ENCODE measurements around the gene L3MBTL3.
A peak's percentile ranks its signal among the peaks of the same experiment; 100 is the strongest.
"Not testable (repeated sequence)": the region's sequence is repeated elsewhere in the genome, so short reads cannot be mapped to it uniquely, and the experiment has no call there.

Gene L3MBTL3

DNA sequence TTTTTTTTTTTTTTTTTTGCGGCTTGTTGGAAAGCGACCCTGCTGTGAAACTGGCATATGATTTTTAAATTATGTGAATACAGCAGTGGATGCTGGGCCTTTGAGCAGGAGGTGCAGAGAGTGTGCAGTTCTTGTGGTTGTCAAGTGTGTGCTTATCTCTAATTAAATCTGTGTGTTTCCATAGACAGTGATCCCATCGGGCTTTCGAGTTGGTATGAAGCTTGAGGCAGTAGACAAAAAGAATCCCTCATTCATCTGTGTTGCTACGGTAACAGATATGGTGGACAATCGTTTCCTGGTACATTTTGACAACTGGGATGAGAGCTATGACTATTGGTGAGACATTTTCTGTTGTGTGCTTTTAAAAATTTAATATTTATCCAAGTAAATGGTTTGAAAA lies 52.4 kb downstream of the L3MBTL3 start:
- peaks cover 15 to 23% of the 10 kb centered on the region in 2 donors for H3K36me3 Mint-ChIP-seq
- ATAC-seq (replicated peaks), result no peak
- no peak for DNase-seq
- H3K4me3 Mint-ChIP-seq, result no peak overlapping the region
- H3K9me3 Mint-ChIP-seq, result no peaks in the 10 kb centered on the region
- no peaks in the 10 kb centered on the region for H3K27me3 Mint-ChIP-seq
- no peak overlapping the region for H3K27ac Mint-ChIP-seq
- H3K4me1 Mint-ChIP-seq, result peaks cover 10 to 12% of the 10 kb centered on the region in 2 donors

GRCh38 chr6:130075879-130076460 lies 57.6 kb downstream of the L3MBTL3 start:
- no peak for DNase-seq
- Mint-ChIP-seq H3K27ac (no peak overlapping the region), H3K36me3 (peaks cover 16 to 24% of the 10 kb centered on the region in 2 donors), H3K27me3 (no peaks in the 10 kb centered on the region), H3K4me1 (peaks cover 15 to 18% of the 10 kb centered on the region in 2 donors), H3K4me3 (no peak overlapping the region), H3K9me3 (no peaks in the 10 kb centered on the region)
- no peak for ATAC-seq (replicated peaks)

GRCh38 chr6:130076512-130076911 lies 58.1 kb downstream of the L3MBTL3 start:
- ATAC-seq (replicated peaks), result no peak
- no peak for DNase-seq
- H3K9me3 Mint-ChIP-seq, result no peaks in the 10 kb centered on the region
- H3K27me3 Mint-ChIP-seq, result no peaks in the 10 kb centered on the region
- H3K27ac Mint-ChIP-seq, result no peak overlapping the region
- H3K4me1 Mint-ChIP-seq, result peaks cover 15 to 18% of the 10 kb centered on the region in 2 donors
- no peak overlapping the region for H3K4me3 Mint-ChIP-seq
- peaks cover 16 to 24% of the 10 kb centered on the region in 2 donors for H3K36me3 Mint-ChIP-seq

GRCh38 chr6:130090796-130091195 lies 72.4 kb downstream of the L3MBTL3 start:
- no peak for DNase-seq
- Mint-ChIP-seq H3K27me3 (no peaks in the 10 kb centered on the region), H3K36me3 (peaks cover 33 to 49% of the 10 kb centered on the region in 2 donors), H3K27ac (no peak overlapping the region), H3K4me3 (no peak overlapping the region), H3K4me1 (peaks cover 2 to 3% of the 10 kb centered on the region in 2 donors), H3K9me3 (peaks cover 0 to 2% of the 10 kb centered on the region in 2 donors)
- ATAC-seq (replicated peaks), result no peak

GRCh38 chr6:130093546-130093945 lies 75.2 kb downstream of the L3MBTL3 start:
- Mint-ChIP-seq H3K4me1 (peaks cover 5 to 12% of the 10 kb centered on the region in 2 donors), H3K9me3 (peaks cover 0 to 2% of the 10 kb centered on the region in 2 donors), H3K36me3 (peaks cover 48 to 64% of the 10 kb centered on the region in 2 donors), H3K4me3 (no peak overlapping the region), H3K27ac (no peak overlapping the region), H3K27me3 (no peaks in the 10 kb centered on the region)
- DNase-seq (no peak), ATAC-seq (replicated peaks) (no peak)

DNA sequence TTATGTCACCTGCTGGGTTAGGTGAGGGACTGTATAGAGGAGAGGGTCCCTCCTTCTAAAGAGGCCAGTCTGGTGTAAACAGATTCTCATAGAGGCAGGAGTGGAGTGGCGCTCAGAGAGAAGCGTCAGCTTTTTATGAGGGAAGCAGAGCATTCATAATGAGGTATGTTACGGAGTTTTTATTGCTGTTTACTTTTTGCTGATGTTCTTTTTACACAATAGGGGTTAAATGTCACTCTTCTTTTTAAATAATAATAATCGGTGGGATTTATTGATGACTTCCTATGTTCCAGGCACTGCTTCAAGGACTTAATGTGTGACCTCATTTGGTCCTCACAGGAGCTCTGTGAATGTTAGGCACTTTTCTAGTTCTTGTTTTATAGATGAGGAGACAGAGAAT lies 79.9 kb downstream of the L3MBTL3 start:
- Mint-ChIP-seq H3K36me3 (peaks cover 50 to 60% of the 10 kb centered on the region in 2 donors), H3K27me3 (no peaks in the 10 kb centered on the region), H3K9me3 (no peaks in the 10 kb centered on the region), H3K4me1 (peaks cover 5 to 19% of the 10 kb centered on the region in 2 donors), H3K27ac (no peak overlapping the region), H3K4me3 (no peak overlapping the region)
- DNase-seq (no peak), ATAC-seq (replicated peaks) (no peak)

- no peak for DNase-seq
- no peak overlapping the region for H3K4me3 Mint-ChIP-seq
- no peaks in the 10 kb centered on the region for H3K27me3 Mint-ChIP-seq
- H3K4me1 Mint-ChIP-seq, result peaks cover 5 to 19% of the 10 kb centered on the region in 2 donors
- no peak overlapping the region for H3K27ac Mint-ChIP-seq
- no peaks in the 10 kb centered on the region for H3K9me3 Mint-ChIP-seq
- no peak for ATAC-seq (replicated peaks)
- H3K36me3 Mint-ChIP-seq, result peaks cover 45 to 63% of the 10 kb centered on the region in 2 donors
Observed at GRCh38 chr6:130099119-130099518, 80.7 kb downstream of the L3MBTL3 start.

DNA sequence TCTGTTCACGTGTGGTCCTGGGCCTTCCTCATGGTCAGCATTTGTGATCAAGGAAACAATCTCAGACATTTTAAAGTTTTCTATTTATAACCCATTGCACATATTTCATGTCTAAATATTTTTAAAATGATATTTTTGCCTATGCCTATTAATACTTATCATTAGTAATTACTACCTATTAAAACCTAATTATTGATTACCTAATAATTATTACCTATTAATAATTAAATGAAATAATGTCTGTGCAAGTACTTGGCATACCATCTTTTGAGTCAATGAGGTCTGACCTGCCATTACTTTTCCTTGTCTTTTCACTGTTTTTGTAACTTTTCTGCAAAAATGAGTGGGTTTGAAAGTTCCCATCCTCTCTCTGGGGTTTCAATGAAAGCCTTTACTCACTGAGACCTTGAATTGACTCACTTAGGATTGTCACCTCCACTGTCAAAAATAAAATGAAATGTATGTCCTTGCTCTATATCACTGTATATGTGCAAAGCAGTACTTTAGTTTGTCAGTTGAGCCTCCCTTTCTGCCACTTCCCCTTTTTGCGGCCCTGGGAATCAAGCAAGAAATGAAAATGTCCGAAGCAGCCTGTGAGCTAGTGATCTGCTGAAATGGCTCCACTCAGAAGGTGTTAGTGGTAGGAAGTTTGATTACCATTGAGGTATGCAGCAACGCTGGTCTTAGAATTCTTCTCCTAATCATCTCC lies 87.8 kb downstream of the L3MBTL3 start:
- no peaks in the 10 kb centered on the region for H3K27me3 Mint-ChIP-seq
- H3K4me1 Mint-ChIP-seq, result peaks cover 32 to 54% of the 10 kb centered on the region in 2 donors
- peak overlapping the region; percentile 91 for H3K27ac Mint-ChIP-seq
- peak overlapping the region; percentile 18 to 50 for H3K4me3 Mint-ChIP-seq
- DNase-seq (peak; percentile 37), ATAC-seq (replicated peaks) (peak; percentile 89 to 93)
- peaks cover 40 to 63% of the 10 kb centered on the region in 2 donors for H3K36me3 Mint-ChIP-seq
- peaks cover 8 to 9% of the 10 kb centered on the region in 2 donors for H3K9me3 Mint-ChIP-seq

GRCh38 chr6:130107710-130108109 lies 89.3 kb downstream of the L3MBTL3 start:
- Mint-ChIP-seq H3K36me3 (peaks cover 34 to 59% of the 10 kb centered on the region in 2 donors), H3K27ac (peak overlapping the region; percentile 65), H3K9me3 (peaks cover 9 to 12% of the 10 kb centered on the region in 2 donors), H3K27me3 (no peaks in the 10 kb centered on the region), H3K4me3 (no peak overlapping the region), H3K4me1 (peaks cover 43 to 62% of the 10 kb centered on the region in 2 donors)
- DNase-seq, result no peak
- ATAC-seq (replicated peaks), result peak; percentile 57 to 64

- no peak overlapping the region for H3K4me3 Mint-ChIP-seq
- DNase-seq (no peak), ATAC-seq (replicated peaks) (no peak)
- H3K36me3 Mint-ChIP-seq, result peaks cover 34 to 57% of the 10 kb centered on the region in 2 donors
- H3K4me1 Mint-ChIP-seq, result peaks cover 51 to 93% of the 10 kb centered on the region in 2 donors
- H3K27ac Mint-ChIP-seq, result no peak overlapping the region
- H3K9me3 Mint-ChIP-seq, result peaks cover 9 to 12% of the 10 kb centered on the region in 2 donors
- H3K27me3 Mint-ChIP-seq, result no peaks in the 10 kb centered on the region
Observed at GRCh38 chr6:130111031-130111430, 92.7 kb downstream of the L3MBTL3 start.

DNA sequence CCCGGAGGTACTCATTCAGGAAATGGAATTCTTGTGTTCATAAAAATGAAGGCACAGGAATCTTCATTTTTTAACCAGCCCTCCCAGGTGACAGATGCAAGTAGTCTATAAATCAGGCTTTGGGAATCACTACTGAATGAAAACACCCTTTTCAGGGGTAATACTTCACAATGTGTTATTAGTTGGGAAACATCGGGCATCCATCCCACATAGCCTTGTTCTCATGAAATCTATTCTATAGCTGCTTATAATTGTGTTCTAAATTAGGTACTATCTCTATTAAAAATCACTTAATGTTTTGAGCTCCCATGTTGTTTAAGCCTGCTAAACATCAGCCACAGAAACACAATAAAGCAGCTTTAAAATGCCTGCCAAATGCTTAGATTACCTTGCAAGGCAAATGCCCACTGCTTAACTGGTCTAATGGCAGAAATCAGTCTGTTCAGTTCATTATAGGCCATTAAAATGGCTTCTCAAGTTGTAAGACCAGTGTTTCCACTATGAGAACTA lies 94.9 kb downstream of the L3MBTL3 start:
- H3K36me3 Mint-ChIP-seq, result peaks cover 35 to 47% of the 10 kb centered on the region in 2 donors
- peaks cover 12% of the 10 kb centered on the region in 2 donors for H3K9me3 Mint-ChIP-seq
- no peaks in the 10 kb centered on the region for H3K27me3 Mint-ChIP-seq
- DNase-seq, result no peak
- H3K4me1 Mint-ChIP-seq, result peaks cover 44 to 83% of the 10 kb centered on the region in 2 donors
- no peak overlapping the region for H3K27ac Mint-ChIP-seq
- no peak overlapping the region for H3K4me3 Mint-ChIP-seq
- ATAC-seq (replicated peaks), result no peak

DNA sequence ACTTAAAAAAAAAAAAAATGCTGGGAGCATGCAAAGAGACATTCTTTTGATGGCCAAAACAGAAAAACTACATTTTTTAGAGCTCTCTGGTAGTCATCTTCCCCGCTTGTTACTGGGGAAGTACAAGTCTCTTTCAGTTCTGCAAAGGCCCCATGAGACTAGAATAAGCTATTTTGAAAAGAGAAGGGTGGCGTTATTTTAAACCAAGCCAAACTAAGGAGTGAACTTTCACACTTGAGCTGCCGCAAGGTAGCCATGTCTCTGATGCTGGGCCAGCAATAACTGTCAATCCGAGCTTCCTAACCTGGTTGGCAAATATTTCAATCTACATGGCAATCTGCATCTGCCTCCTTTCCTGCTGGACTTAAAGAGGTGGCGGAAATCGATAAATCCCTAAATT lies 96.7 kb downstream of the L3MBTL3 start:
- DNase-seq (peak; percentile 39), ATAC-seq (replicated peaks) (peak; percentile 92 to 93)
- H3K4me3 Mint-ChIP-seq, result peak overlapping the region; percentile 41 to 60
- H3K36me3 Mint-ChIP-seq, result peaks cover 22 to 39% of the 10 kb centered on the region in 2 donors
- peaks cover 4 to 8% of the 10 kb centered on the region in 2 donors for H3K9me3 Mint-ChIP-seq
- no peaks in the 10 kb centered on the region for H3K27me3 Mint-ChIP-seq
- peaks cover 41 to 82% of the 10 kb centered on the region in 2 donors for H3K4me1 Mint-ChIP-seq
- H3K27ac Mint-ChIP-seq, result peak overlapping the region; percentile 94

DNA sequence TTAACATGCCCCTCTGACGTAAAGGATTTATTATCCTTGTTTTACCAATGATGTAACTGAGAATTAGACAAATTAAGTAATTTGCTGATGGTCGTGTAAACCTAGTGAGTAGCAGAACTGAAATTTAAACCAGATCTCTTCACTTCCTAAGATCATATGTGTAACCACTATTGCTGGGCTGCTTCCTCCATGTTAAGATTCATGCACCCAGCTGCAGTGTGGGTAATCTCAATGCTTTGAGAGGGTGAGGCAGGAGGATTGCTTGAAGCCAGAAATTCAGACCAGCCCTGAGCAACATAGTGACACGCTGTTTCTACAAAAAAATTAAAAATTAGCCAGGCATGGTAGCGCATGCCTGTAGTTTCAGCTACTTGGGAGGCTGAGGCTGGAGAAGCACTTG lies 97.9 kb downstream of the L3MBTL3 start:
- Mint-ChIP-seq H3K36me3 (peaks cover 19 to 36% of the 10 kb centered on the region in 2 donors), H3K27me3 (no peaks in the 10 kb centered on the region), H3K27ac (peak overlapping the region; percentile 89), H3K9me3 (peaks cover 2 to 4% of the 10 kb centered on the region in 2 donors), H3K4me1 (peaks cover 37 to 82% of the 10 kb centered on the region in 2 donors), H3K4me3 (peak overlapping the region; percentile 37 to 59)
- ATAC-seq (replicated peaks) (peak; percentile 31 to 44), DNase-seq (no peak)

- not testable (repeated sequence) for H3K9me3 Mint-ChIP-seq; H3K27me3 Mint-ChIP-seq; H3K4me3 Mint-ChIP-seq; ATAC-seq (replicated peaks); DNase-seq
- Mint-ChIP-seq H3K36me3 (peaks cover 16 to 29% of the 10 kb centered on the region in 2 donors), H3K27ac (peak overlapping the region; percentile 37), H3K4me1 (peaks cover 31 to 74% of the 10 kb centered on the region in 2 donors)
Observed at GRCh38 chr6:130117187-130117701, 98.9 kb downstream of the L3MBTL3 start.
